ENCODE results near the gene YES1. TPM values are rescaled to one million over a fixed set of nuclear protein-coding genes. Genes with fewer than 3 reads are reported as not detected.
A peak's percentile ranks its signal among the peaks of the same experiment; 100 is the strongest.
"Not testable (repeated sequence)": the region's sequence is repeated elsewhere in the genome, so short reads cannot be mapped to it uniquely, and the experiment has no call there.

The YES1 gene
- total RNA-seq, 1 experiment from 2014 or later: 84.5 TPM

- TF ChIP-seq ZBTB33 (IDR thresholded peaks at IDR 0.05; ENCODE audit: extremely low read depth, insufficient replicate concordance, low read length): no peak
Measured at GRCh38 chr18:730692-731091, 81.3 kb downstream of the YES1 start (continued).

- ATAC-seq (peak; percentile 94), DNase-seq (ENCODE audit: low read depth, low spot score) (peak; percentile 8)
- H3K27me3 ChIP-seq (ENCODE audit: insufficient read depth, low read length); H3K79me2 ChIP-seq (ENCODE audit: insufficient read depth, low read length); H3K9me3 ChIP-seq (ENCODE audit: control insufficient read depth in 1 of 2, insufficient read depth in 1 of 2, low read depth in 1 of 2, low read length in 2 of 2); H3K4me1 ChIP-seq (ENCODE audit: control insufficient read depth in 1 of 2, insufficient read depth in 2 of 2, low read length in 2 of 2); H3K9ac ChIP-seq (ENCODE audit: low read length); H3K9me2 ChIP-seq (ENCODE audit: insufficient read depth); RAD21 ChIA-PET (ENCODE audit: low non-redundant PET in 1 of 2, low total read pairs in 2 of 2, uncharacterized antibody in 2 of 2, unreplicated experiment in 2 of 2); H3K4me2 ChIP-seq (ENCODE audit: low read length); BruUV-seq (replicated peaks); H3K4me3 ChIP-seq (replicated peaks in 1 of 2; ENCODE audit: low read depth in 1 of 2, low read length in 2 of 2); H3K36me3 ChIP-seq (ENCODE audit: control insufficient read depth in 1 of 2, insufficient read depth in 2 of 2, low read length in 2 of 2); H2AFZ ChIP-seq (ENCODE audit: low read depth, low read length, poor library complexity, severe bottlenecking); CTCF ChIA-PET; H3K27ac ChIP-seq (ENCODE audit: low read depth, low read length); intact Hi-C loops (cut with micrococcal nuclease); POLR2A ChIA-PET; H4K20me1 ChIP-seq (ENCODE audit: insufficient read depth): not testable (repeated sequence)
- TF ChIP-seq, protein P1, sequence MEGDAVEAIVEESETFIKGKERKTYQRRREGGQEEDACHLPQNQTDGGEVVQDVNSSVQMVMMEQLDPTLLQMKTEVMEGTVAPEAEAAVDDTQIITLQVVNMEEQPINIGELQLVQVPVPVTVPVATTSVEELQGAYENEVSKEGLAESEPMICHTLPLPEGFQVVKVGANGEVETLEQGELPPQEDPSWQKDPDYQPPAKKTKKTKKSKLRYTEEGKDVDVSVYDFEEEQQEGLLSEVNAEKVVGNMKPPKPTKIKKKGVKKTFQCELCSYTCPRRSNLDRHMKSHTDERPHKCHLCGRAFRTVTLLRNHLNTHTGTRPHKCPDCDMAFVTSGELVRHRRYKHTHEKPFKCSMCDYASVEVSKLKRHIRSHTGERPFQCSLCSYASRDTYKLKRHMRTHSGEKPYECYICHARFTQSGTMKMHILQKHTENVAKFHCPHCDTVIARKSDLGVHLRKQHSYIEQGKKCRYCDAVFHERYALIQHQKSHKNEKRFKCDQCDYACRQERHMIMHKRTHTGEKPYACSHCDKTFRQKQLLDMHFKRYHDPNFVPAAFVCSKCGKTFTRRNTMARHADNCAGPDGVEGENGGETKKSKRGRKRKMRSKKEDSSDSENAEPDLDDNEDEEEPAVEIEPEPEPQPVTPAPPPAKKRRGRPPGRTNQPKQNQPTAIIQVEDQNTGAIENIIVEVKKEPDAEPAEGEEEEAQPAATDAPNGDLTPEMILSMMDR (IDR thresholded peaks at IDR 0.05 in 2 of 3, conservative IDR thresholded peaks at IDR 0.05 in 1 of 3; ENCODE audit: borderline replicate concordance in 1 of 3, insufficient read depth in 1 of 3, low read depth in 2 of 3, low read length in 2 of 3): peak in 2 of 3 experiments; percentile 45 to 46; a peak in 4 of 6 replicates
Measured at GRCh38 chr18:730120-730519, 81.9 kb downstream of the YES1 start.
